Smooth muscle cell of the umbilical artery (primary cell): ENCODE measurements around the gene CYP3A4. TPM values are rescaled to one million over a fixed set of nuclear protein-coding genes. Genes with fewer than 3 reads are reported as not detected.

Experiments used
- total RNA-seq: library from RNA; depleted of rRNA; stranded (reverse); fragments of >200 nt; gene quantifications from 2 replicates; pipeline ENCODE4 v1.2.3, GENCODE V29; 2014

The CYP3A4 gene
- not detected in 2 replicates for total RNA-seq

GRCh38 chr7:99784007-99784406, at the start of gene CYP3A4:
CYP3A4 (minus strand) TSS chr7:99784184; CDS start chr7:99784081, 103 bp downstream.

GRCh38 chr7:99734987-99735386, 49.0 kb downstream of the CYP3A4 start, which contains the start of gene CYP3A7:
CYP3A7 (minus strand) TSS chr7:99735196; CDS start chr7:99735093, 103 bp downstream.

Other genes starting within 250 kb of the CYP3A4 start
- gene FAM200A, start 232.1 kb downstream of the CYP3A4 start, total RNA-seq: 6.2 and 7.2 TPM in 2 replicates
- gene ZNF655, start 225.5 kb downstream of the CYP3A4 start, total RNA-seq: 49.6 and 68.9 TPM in 2 replicates
- 0.89 TPM in 1 of 2 replicates, not detected in the other for gene TMEM225B, start 185.9 kb downstream of the CYP3A4 start, total RNA-seq
- 9.2 and 9.7 TPM in 2 replicates for gene ZSCAN25, start 167.2 kb downstream of the CYP3A4 start, total RNA-seq
- 0.18 and 0.30 TPM in 2 replicates for gene CYP3A5, start 104.2 kb downstream of the CYP3A4 start, total RNA-seq
- 0.30 and 1.1 TPM in 2 replicates for gene CYP3A7, start 49.0 kb downstream of the CYP3A4 start, total RNA-seq
- gene CYP3A43, start 43.8 kb upstream of the CYP3A4 start, total RNA-seq: not detected in 2 replicates
- not detected in 2 replicates for gene OR2AE1, start 92.8 kb upstream of the CYP3A4 start, total RNA-seq
- gene TRIM4, start 135.3 kb upstream of the CYP3A4 start, total RNA-seq: 28.3 and 29.7 TPM in 2 replicates
- gene GJC3, start 145.4 kb upstream of the CYP3A4 start, total RNA-seq: not detected in 2 replicates
- gene AZGP1, start 191.8 kb upstream of the CYP3A4 start, total RNA-seq: 0.32 TPM in 1 of 2 replicates, not detected in the other
- gene ZKSCAN1, start 231.4 kb upstream of the CYP3A4 start, total RNA-seq: 46.6 and 48.1 TPM in 2 replicates